PFSK-1 (cell line): Measurements from ENCODE around the gene TLR9.

Experiments
- FOXP2 ChIP-seq: optimal IDR thresholded peaks from 2 replicates; pipeline ENCODE3; 2011; ENCODE audit warnings: borderline replicate concordance, control low read depth, inconsistent platforms; ENCODE audit not compliant: insufficient read depth; ENCODE audit errors: extremely low read length, extremely low read depth
- POLR2AphosphoS5 ChIP-seq: IDR thresholded peaks from 2 replicates; pipeline ENCODE4 v1.6.1; 2012; ENCODE audit warnings: low read depth, mild to moderate bottlenecking, control low read depth, low read length, moderate library complexity
- REST ChIP-seq, 2 experiments: IDR thresholded peaks; 2 replicates each; pipeline versions ENCODE4 v1.6.1 to v1.8.0; 2011 to 2012; ENCODE audit warnings: low read depth in 2 of 2, low read length in 2 of 2, control low read depth in 1 of 2, inconsistent platforms in 1 of 2, mild to moderate bottlenecking in 1 of 2, moderate library complexity in 1 of 2; ENCODE audit not compliant: insufficient read depth in 1 of 2
- SIN3A ChIP-seq: IDR thresholded peaks from 2 replicates; pipeline ENCODE4 v1.6.1; 2012; ENCODE audit warnings: mild to moderate bottlenecking, low read length, moderate library complexity, borderline replicate concordance; ENCODE audit not compliant: insufficient read depth
- TAF1 ChIP-seq: IDR thresholded peaks from 2 replicates; pipeline ENCODE4 v1.6.1; 2012; ENCODE audit warnings: low read length, control low read depth, borderline replicate concordance; ENCODE audit not compliant: insufficient read depth

TLR9 gene

GRCh38 chr3:52248165-52248541 is 22.7 kb upstream of the TLR9 start:
- TF ChIP-seq TAF1 (no peak), POLR2AphosphoS5 (no peak), REST (IDR thresholded peaks at IDR 0.05; ENCODE audit: insufficient read depth in 1 of 2, low read depth in 2 of 2, low read length in 2 of 2) (no peak), SIN3A (no peak), FOXP2 (no peak)

DNA sequence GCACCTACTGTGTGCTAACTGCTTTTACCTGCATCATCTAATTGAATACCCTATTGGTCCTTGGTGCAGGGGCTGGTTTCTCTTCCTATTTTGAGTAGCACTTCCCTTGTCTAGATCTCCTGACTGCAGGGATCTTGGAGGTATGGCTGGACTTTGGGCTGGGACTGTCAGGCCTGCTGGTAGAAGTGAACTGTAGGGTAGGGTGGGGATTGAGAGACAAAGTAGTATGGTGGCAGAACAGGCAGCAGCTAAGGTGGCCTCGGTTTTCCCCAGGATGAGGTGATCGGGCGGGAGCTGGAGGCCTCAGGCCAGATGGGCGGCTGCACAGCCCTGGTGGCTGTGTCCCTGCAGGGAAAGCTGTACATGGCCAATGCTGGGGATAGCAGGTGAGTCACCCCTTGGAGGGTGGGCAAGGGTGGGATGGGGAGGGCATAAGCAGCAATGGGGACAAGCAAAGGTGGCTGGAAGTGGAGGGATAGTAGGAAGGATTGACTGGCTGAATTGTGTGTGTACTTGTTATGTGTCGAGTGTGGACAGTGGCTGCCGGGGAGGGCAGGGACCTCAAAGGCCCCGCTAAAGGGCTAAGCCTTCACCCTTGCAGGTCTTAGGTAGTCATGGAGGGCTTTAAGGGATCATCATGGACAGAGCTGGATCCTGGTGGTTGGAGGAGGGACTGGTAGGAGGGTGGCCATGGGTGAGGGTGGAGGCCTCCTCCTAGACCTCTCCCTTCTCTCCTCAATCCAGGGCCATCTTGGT is 22.1 kb upstream of the TLR9 start:
- no peak for TF ChIP-seq TAF1
- TF ChIP-seq FOXP2, result no peak
- TF ChIP-seq SIN3A, result no peak
- no peak for TF ChIP-seq POLR2AphosphoS5
- TF ChIP-seq REST (IDR thresholded peaks at IDR 0.05; ENCODE audit: insufficient read depth in 1 of 2, low read depth in 2 of 2, low read length in 2 of 2), result no peak

DNA sequence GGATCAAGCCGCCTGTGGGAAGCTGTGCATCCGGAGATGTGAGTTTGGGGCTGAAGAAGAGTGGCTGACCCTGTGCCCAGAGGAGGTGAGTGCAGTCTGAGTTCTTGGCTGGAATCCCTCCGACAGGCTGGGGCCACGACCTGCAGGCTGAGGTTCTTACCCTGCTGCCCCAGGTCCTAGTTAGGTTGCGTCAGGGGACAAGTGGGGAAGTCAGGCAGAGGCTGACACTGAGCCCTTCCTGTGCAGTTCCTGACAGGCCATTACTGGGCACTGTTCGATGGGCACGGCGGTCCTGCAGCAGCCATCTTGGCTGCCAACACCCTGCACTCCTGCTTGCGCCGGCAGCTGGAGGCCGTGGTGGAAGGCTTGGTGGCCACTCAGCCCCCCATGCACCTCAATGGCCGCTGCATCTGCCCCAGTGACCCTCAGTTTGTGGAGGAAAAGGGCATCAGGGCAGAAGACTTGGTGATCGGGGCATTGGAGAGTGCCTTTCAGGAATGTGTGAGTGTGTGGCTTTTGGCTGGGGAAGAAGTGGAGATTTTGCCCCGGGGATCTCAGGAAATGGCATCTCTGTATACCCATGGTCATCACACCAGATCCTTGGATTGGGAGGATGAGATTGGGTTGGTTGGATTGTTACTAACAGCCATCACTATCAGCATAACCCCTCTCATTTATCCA is 21.4 kb upstream of the TLR9 start:
- TF ChIP-seq POLR2AphosphoS5 (no peak), REST (IDR thresholded peaks at IDR 0.05; ENCODE audit: insufficient read depth in 1 of 2, low read depth in 2 of 2, low read length in 2 of 2) (no peak), TAF1 (no peak), SIN3A (no peak), FOXP2 (no peak)

DNA sequence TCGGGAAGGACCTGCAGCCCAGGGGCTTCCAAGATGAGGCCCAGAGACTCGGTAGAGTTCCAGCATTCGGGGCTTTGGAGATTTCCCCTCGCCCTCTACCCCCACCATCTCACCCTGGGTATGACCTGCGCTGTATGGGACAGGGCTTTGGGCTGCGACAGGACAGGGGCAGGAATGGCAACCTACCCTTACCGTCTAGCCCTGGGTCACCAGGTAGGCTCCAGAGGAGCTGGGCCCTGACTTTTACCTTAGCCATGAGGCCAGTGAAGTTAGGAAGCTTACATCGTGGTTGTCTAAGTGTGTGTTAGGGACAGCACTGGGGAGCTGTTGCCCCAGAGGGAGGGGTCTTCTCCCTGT is 20.8 kb upstream of the TLR9 start:
- no peak for TF ChIP-seq REST (IDR thresholded peaks at IDR 0.05; ENCODE audit: insufficient read depth in 1 of 2, low read depth in 2 of 2, low read length in 2 of 2)
- TF ChIP-seq TAF1, result no peak
- no peak for TF ChIP-seq SIN3A
- TF ChIP-seq POLR2AphosphoS5, result no peak
- no peak for TF ChIP-seq FOXP2
